ACHN (cell line): ENCODE results near the gene ARHGAP26.

ENCODE experiments used
- DNase-seq: peaks from one replicate; pipeline ENCODE4 v3.0.0-alpha.2; 2015
- in situ Hi-C: cut with HindIII; loops from 2 replicates; pipeline ENCODE4 v1.10.0; 2017; ENCODE audit warnings: low sequenced_read_pairs, low pct_ligation_motif_present, low pct_unique_long_range_greater_than_20kb

Gene ARHGAP26

GRCh38 chr5:142853682-142854081 lies 83.5 kb downstream of the ARHGAP26 start:
- in situ Hi-C loops = no loop called here
- DNase-seq = no peak

DNA sequence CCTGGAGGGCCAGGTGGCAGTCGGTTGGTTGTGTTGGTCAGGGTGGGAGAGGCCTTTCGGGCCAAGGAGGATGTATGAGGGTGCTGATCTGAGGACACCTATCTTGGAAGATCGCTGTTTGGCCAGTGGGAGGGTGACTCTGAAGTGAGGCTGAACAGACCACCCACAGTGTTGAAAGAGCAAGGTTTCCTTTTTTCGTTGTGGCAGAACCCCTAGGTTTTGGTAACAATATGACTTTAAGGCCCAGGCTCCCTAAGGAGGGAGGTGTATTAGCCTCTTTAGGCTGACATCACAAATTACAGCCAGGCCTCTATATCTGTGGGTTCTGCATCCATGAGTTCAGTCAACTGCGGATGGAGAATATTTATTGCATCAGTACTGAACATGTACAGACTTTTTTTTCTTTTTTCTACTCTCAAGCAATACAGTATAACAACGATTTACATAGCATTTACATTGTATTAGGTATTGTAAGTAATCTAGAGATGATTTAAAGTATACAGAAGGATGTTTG lies 86.1 kb downstream of the ARHGAP26 start:
- in situ Hi-C loops = no loop called here
- DNase-seq = no peak

DNA sequence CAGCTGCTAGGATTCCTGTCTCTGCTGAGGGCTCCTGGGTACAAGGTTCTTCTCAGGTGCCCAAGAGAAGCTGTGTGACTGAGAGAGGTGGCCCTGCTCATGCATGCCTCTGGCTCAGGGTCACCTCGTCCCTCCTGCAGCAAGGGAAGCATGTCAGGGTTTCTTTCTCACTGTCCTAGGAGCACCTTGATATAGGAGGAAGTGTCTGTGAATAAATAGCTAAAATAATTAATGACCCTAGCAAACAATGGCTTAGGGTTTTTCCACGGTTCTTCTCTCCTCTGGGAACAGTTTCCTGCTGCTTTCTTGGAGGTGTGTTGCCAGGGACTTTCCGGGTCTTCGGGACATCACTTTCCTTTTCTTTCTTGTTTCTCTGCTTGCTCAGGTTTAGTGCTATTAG lies 87.2 kb downstream of the ARHGAP26 start:
- DNase-seq = no peak
- in situ Hi-C loops = no loop called here

GRCh38 chr5:142859037-142859436 lies 88.9 kb downstream of the ARHGAP26 start:
- no peak for DNase-seq

GRCh38 chr5:142860270-142860669 lies 90.1 kb downstream of the ARHGAP26 start:
- in situ Hi-C loops = no loop called here
- no peak for DNase-seq

More at GRCh38 chr5:142859037-142859436, 88.9 kb downstream of the ARHGAP26 start:
- in situ Hi-C loops = no loop called here

GRCh38 chr5:142861011-142861410 lies 90.8 kb downstream of the ARHGAP26 start:
- DNase-seq = peak; percentile 46
- in situ Hi-C loops = no loop called here

- in situ Hi-C loops = no loop called here
- no peak for DNase-seq
Measured at GRCh38 chr5:142862594-142862993, 92.4 kb downstream of the ARHGAP26 start.

DNA sequence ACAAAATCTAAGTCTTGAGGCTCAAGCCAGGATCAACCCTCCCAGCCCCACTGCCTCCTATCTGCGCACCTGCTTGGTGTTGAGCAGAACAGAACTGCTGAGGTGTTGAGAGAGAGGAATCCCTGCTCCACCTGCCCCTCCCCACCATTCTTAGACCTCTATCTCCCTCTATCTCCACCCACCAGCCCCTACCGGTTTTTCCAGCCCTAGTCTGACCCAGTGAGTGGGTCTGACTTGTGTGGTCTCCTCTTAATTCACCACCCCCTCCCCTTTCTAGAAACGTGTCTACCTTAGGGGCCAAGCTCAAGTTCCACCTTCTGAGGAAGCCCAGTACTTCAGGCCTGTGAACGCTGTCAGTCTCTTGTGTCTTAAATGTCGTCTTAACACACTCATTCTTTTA lies 93.7 kb downstream of the ARHGAP26 start:
- in situ Hi-C loops = no loop called here

DNA sequence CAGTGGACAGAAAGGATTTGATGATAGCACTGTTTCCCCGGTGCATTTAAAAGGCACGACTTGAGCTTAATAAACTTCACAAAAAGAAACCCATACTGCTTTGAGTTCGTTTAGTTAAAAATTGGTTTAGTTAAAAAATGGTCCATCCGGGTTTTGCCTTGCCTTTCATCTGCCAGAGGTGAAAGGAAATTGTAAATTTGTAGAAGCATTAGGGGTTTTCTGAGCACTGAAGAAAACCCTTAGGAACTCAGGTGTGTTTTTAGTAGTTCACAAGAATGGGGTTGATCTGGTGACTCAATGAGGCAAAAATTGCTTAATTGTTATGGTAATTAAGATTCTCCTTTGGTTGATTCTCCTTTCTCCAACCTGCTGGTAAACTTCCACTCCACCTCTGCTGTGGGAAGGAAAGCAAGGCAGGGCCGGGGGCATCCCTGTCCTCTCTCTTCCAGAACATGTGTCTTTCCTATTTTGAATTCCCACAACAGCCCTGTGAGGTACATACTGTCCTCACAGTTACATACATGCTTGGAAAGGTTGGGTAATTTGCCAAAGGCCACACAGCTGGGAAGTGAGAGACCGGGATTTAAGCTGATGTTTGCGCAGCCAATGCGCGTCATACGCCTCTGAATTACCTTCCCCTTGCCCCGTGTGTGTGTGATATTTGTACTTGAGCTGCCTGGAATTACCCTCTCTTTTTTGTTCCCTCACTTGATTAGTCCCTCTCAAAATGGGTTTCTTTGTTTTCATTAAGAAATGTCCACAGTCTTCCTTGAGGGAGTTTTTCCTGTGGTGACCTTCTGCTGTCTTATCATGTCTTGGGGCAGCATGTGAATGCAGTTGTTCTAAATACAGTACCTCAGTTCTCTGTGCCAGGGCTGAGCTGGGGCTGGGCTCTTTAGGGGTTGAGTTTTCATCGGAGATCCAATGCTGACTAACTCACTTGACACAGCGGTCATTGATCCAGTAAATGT lies 94.4 kb downstream of the ARHGAP26 start:
- in situ Hi-C loops = no loop called here
- DNase-seq = no peak

More for the DNA sequence above, 93.7 kb downstream of the ARHGAP26 start:
- no peak for DNase-seq

DNA sequence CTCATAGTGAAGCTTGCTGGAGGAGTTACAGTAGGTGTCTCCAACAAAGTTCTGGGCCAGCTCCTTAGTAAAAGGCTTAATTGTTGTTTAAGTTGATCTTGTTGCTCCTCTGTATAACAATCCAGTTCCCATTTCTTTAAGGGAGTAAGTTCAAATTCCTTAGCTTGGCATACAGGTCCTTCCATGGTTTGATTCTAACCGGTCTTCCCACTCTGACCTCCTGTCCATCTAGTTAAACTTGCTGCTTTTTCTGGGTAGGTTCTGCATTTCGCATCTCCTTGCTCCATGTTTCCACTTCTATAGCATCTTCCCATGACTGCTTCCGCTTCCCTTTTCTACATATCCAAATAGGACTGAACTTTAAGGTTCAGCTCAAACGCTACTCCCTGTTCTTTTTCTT lies 95.5 kb downstream of the ARHGAP26 start:
- no peak for DNase-seq
- in situ Hi-C loops = no loop called here

DNA sequence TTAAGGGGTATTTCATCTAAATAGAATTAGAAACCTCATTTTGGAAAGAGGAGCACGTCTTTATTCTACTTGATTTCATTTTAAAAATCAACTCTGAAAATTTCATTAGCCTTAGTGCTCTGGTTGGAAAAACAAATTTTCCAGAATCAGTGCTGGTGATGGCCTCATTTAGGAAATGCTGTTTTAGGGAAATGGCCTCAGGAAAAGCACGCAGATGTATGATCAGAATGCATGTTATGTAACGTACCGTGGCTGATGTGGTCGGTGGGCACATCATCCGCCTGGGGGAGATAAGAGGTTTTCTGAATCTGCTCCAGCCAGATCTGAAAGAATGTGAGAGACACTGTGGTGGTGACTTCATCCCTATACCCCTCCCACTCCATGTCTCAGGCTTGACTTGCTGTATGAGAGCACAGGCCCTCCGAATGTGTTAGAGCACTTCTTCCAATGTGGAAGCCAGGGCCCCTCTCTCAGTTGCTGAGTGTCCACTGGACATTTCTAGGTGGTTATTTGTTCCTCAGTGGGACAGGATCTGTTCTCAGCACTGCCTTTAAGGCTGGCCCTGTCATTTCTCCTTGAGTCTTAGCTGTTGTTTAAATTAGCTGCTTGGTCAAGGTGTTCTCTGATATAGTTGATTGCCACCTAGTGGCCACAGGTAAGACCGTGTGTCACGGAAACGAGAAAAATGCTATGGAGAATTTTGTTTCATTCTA lies 96.5 kb downstream of the ARHGAP26 start:
- in situ Hi-C loops = no loop called here

DNA sequence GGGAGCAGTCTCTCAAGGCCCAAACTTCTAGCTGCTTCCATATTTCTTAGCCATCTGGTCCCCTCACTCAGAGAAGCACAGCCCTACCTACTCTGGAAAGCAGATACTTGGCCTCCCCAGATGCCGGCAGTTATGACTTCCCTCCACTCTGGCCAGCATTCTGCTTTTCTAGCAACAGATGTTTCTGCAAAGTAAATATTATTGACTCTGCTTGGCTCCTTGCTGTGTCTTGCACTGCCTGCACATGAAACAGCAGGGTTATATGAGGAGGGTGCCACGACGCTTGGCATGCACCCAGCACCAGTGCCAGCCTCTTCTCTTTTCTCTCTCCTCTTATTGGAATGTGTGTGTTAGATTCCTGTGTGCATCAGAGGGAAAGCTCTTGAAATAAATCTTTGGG lies 99.7 kb downstream of the ARHGAP26 start:
- in situ Hi-C loops = no loop called here

More for the DNA sequence above, 96.5 kb downstream of the ARHGAP26 start:
- peak; percentile 71 for DNase-seq

GRCh38 chr5:142870532-142871362 lies 100.6 kb downstream of the ARHGAP26 start:
- in situ Hi-C loops = no loop called here
- no peak for DNase-seq

More for the DNA sequence above, 99.7 kb downstream of the ARHGAP26 start:
- DNase-seq = no peak

DNA sequence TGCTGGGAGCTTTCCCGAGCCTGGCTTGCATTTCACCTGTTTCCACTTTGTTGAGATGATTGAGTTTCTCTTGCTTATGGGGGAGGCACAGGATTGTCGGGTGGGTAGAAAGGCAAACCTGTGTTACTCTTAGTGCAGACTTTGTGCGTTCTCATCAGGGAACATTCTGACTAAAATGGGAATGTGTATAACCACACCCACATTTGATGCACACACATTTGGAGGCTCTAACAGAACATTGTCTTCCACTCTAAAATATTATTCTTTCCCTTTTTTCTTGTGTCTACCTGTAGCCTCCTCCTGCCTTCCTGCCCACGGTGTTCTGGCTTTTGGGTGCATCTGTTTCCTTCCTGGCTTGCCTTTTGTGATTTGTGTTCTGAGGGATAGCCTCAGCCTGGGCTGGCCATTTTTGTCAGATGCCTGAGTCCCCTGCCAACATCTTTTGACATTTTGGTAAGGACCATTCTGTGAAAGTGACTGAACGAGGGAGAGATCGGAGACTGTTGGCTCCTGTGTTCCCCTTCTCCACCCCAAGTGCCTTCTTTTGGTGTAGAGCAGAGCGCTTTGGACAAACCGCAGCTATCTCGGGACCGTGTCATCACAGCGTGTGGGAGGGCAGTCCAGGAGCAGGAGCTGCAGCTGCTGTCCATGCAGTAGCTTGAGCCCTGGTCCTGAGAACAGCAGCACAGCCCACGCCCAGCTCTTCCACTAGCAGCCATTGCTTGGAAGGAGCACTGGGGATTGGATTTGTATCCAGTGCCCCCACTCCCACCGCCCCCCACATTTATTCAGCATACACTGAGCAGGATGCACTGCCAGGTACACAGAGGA lies 101.4 kb downstream of the ARHGAP26 start:
- no peak for DNase-seq
- in situ Hi-C loops = no loop called here

GRCh38 chr5:142872217-142872616 lies 102.0 kb downstream of the ARHGAP26 start:
- in situ Hi-C loops = no loop called here
- DNase-seq = no peak

GRCh38 chr5:142872795-142873194 lies 102.6 kb downstream of the ARHGAP26 start:
- in situ Hi-C loops = no loop called here
- DNase-seq = peak; percentile 36

DNA sequence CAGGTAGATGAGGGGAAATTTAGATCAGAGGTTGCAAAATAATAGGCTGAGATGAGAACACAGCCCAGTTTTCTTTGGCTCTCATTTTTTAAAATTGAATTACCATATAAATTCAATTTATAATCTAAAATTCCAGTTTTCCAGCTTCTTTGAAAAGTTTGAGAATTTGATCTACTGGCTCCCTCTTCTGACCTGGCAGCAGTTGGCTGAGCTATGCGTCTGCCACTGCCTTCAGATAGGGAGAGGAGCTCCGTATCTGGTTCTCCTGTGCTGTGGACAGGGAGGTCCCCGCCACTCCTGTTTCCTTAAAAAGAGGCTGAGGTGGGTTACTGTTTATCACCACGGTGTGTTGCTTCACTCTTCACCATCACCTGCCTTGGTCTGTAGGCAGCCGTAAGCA lies 103.7 kb downstream of the ARHGAP26 start:
- in situ Hi-C loops = no loop called here
- DNase-seq = no peak

DNA sequence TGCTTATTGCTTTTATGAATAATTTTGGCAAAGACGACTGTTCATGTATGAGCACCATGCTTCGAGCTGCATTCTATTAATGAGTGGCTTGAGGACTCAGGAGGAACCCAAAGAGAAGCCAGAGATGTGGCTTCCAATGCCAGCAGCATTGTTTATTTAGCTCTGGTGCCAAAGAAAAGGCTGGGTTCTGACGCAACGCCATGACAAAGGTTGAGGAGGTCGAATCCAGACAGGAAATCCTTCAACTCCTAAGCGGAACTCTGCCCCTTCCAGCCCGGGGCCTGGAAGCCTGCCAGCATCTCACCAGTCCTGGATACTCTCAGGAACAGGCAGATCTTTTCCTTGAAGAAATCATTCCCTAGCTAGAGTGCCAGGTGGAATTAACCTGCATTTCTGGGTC lies 104.4 kb downstream of the ARHGAP26 start:
- DNase-seq = peak; percentile 51
- in situ Hi-C loops = no loop called here
